ENCODE measurements around the gene LRRC4C. TPM values are rescaled to one million over a fixed set of nuclear protein-coding genes. Genes with fewer than 3 reads are reported as not detected.
A peak's percentile ranks its signal among the peaks of the same experiment; 100 is the strongest.

LRRC4C gene
- polyA plus RNA-seq, 1 of the 3 experiments (the other 2 are of a cell fraction): 0.16 TPM

- DNase-seq: no peak
- no peaks in the 10 kb centered on the region for H4K20me1 ChIP-seq (ENCODE audit: insufficient read depth)
- no peak for TF ChIP-seq SMC3 (IDR thresholded peaks at IDR 0.05; ENCODE audit: low read depth, low read length)
- no peak overlapping the region for H3K27ac ChIP-seq (ENCODE audit: low read depth in 2 of 2, low read length in 1 of 2)
- CTCF ChIA-PET: interaction anchor here (1.4 kb wide), 1 partner anchor 194 kb away, joined by 4 read pairs; no protein-coding TSS in a partner anchor
- H3K36me3 ChIP-seq (replicated peaks in 1 of 2; ENCODE audit: control insufficient read depth in 1 of 2, insufficient read depth in 2 of 2, low read length in 1 of 2): no peaks in the 10 kb centered on the region
- WGBS (ENCODE audit: low lambda C conversion rate): 44% methylated on average over 5 of the region's 5 CpGs
- no peaks in the 10 kb centered on the region for H3K9me2 ChIP-seq
- no peaks in the 10 kb centered on the region for H3K27me3 ChIP-seq (ENCODE audit: insufficient read depth)
- no peaks in the 10 kb centered on the region for H3F3A ChIP-seq (replicated peaks; ENCODE audit: insufficient read depth)
- no peak overlapping the region for H2AFZ ChIP-seq (ENCODE audit: low read depth)
- POLR2A ChIA-PET: no interaction called here
- H3K79me2 ChIP-seq (ENCODE audit: insufficient read depth): no peaks in the 10 kb centered on the region
- no peak overlapping the region for H3K4me3 ChIP-seq (ENCODE audit: low read depth in 2 of 2, low read length in 1 of 2)
- H3K9me3 ChIP-seq: no peaks in the 10 kb centered on the region
- H3K4me2 ChIP-seq: no peak overlapping the region
- peaks cover 0 to 3% of the 10 kb centered on the region in 2 experiments; a peak in 1 of 4 replicates for H3K4me1 ChIP-seq (ENCODE audit: control insufficient read depth in 1 of 2, insufficient read depth in 2 of 2, low read depth in 1 of 2, low read length in 1 of 2)
- no peak overlapping the region for H3K9ac ChIP-seq
These were observed 1359.3 kb downstream of the LRRC4C start for GRCh38 chr11:40100162-40100553.

- peak; percentile 6 for DNase-seq
- Histone ChIP-seq H3K27ac (ENCODE audit: low read depth in 2 of 2, low read length in 1 of 2) (no peak overlapping the region), H2AFZ (ENCODE audit: low read depth) (no peak overlapping the region), H3K4me2 (no peak overlapping the region), H3K36me3 (replicated peaks in 1 of 2; ENCODE audit: control insufficient read depth in 1 of 2, insufficient read depth in 2 of 2, low read length in 1 of 2) (no peaks in the 10 kb centered on the region), H3K9me2 (no peaks in the 10 kb centered on the region), H3K9me3 (no peaks in the 10 kb centered on the region), H3K4me1 (ENCODE audit: control insufficient read depth in 1 of 2, insufficient read depth in 2 of 2, low read depth in 1 of 2, low read length in 1 of 2) (peaks cover 0 to 2% of the 10 kb centered on the region in 2 experiments; a peak in 1 of 4 replicates), H3K9ac (no peak overlapping the region), H3K27me3 (ENCODE audit: insufficient read depth) (no peaks in the 10 kb centered on the region), H3F3A (replicated peaks; ENCODE audit: insufficient read depth) (no peaks in the 10 kb centered on the region), H3K4me3 (ENCODE audit: low read depth in 2 of 2, low read length in 1 of 2) (no peak overlapping the region), H3K79me2 (ENCODE audit: insufficient read depth) (no peaks in the 10 kb centered on the region), H4K20me1 (ENCODE audit: insufficient read depth) (no peaks in the 10 kb centered on the region)
- CTCF ChIA-PET: interaction anchor here (1.4 kb wide), 1 partner anchor 194 kb away, joined by 4 read pairs; no protein-coding TSS in a partner anchor
- 54% methylated on average over 13 of the region's 13 CpGs for WGBS (ENCODE audit: low lambda C conversion rate)
- POLR2A ChIA-PET: no interaction called here
- TF ChIP-seq MXI1 (IDR thresholded peaks at IDR 0.05; ENCODE audit: low read depth, low read length) (no peak), POLR2AphosphoS5 (IDR thresholded peaks at IDR 0.05; ENCODE audit: low read depth, low read length) (no peak), MAX (IDR thresholded peaks at IDR 0.05; ENCODE audit: low read depth) (no peak), EZH2phosphoT487 (IDR thresholded peaks at IDR 0.05; ENCODE audit: borderline replicate concordance, low read depth) (no peak)
- TF ChIP-seq, protein P1, sequence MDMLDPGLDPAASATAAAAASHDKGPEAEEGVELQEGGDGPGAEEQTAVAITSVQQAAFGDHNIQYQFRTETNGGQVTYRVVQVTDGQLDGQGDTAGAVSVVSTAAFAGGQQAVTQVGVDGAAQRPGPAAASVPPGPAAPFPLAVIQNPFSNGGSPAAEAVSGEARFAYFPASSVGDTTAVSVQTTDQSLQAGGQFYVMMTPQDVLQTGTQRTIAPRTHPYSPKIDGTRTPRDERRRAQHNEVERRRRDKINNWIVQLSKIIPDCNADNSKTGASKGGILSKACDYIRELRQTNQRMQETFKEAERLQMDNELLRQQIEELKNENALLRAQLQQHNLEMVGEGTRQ (IDR thresholded peaks at IDR 0.05; ENCODE audit: borderline replicate concordance, low read depth, low read length): no peak
These were observed 1359.9 kb downstream of the LRRC4C start for GRCh38 chr11:40099426-40100161.

- no peaks in the 10 kb centered on the region for H3K36me3 ChIP-seq (replicated peaks in 1 of 2; ENCODE audit: control insufficient read depth in 1 of 2, insufficient read depth in 2 of 2, low read length in 1 of 2)
- ChIA-PET CTCF (no interaction called here), POLR2A (no interaction called here)
- DNase-seq: no peak
- H3K9ac ChIP-seq: no peak overlapping the region
- no peaks in the 10 kb centered on the region for H3F3A ChIP-seq (replicated peaks; ENCODE audit: insufficient read depth)
- no peak overlapping the region for H3K4me3 ChIP-seq (ENCODE audit: low read depth in 2 of 2, low read length in 1 of 2)
- WGBS (ENCODE audit: low lambda C conversion rate): 0% methylated on average over 1 of the region's 1 CpG
- no peaks in the 10 kb centered on the region for H3K9me3 ChIP-seq
- H3K27ac ChIP-seq (ENCODE audit: low read depth in 2 of 2, low read length in 1 of 2): no peak overlapping the region
- H3K27me3 ChIP-seq (ENCODE audit: insufficient read depth): no peaks in the 10 kb centered on the region; the same call in 1 of the 2 replicates
- no peak for TF ChIP-seq TAF1 (IDR thresholded peaks at IDR 0.05; ENCODE audit: borderline replicate concordance, low read depth, low read length)
- TF ChIP-seq GATA2 (CRISPR knock-in tag; IDR thresholded peaks at IDR 0.05): no peak
- no peak for TF ChIP-seq SIN3A (IDR thresholded peaks at IDR 0.05; ENCODE audit: borderline replicate concordance, low read depth, low read length)
- no peak for TF ChIP-seq FOXJ3 (CRISPR knock-in tag; IDR thresholded peaks at IDR 0.05)
- no peak for TF ChIP-seq EP300 (IDR thresholded peaks at IDR 0.05; ENCODE audit: borderline replicate concordance in 1 of 2, low read depth in 1 of 2, low read length in 1 of 2)
- TF ChIP-seq MXI1 (IDR thresholded peaks at IDR 0.05; ENCODE audit: low read depth, low read length): no peak
- TF ChIP-seq RXRA (IDR thresholded peaks at IDR 0.05; ENCODE audit: borderline replicate concordance, low read depth): no peak
- no peak for TF ChIP-seq TEAD4 (IDR thresholded peaks at IDR 0.05; ENCODE audit: borderline replicate concordance, insufficient read depth)
- TF ChIP-seq RFX5 (IDR thresholded peaks at IDR 0.05; ENCODE audit: low read length): no peak
- no peak for TF ChIP-seq YY1 (IDR thresholded peaks at IDR 0.05; ENCODE audit: low read depth)
- no peak for TF ChIP-seq SMC3 (IDR thresholded peaks at IDR 0.05; ENCODE audit: low read depth, low read length)
- TF ChIP-seq GABPA (IDR thresholded peaks at IDR 0.05; ENCODE audit: low read depth): no peak
- no peak for TF ChIP-seq MAX (IDR thresholded peaks at IDR 0.05; ENCODE audit: low read depth)
- TF ChIP-seq ELF1 (IDR thresholded peaks at IDR 0.05): no peak
- TF ChIP-seq MEF2A (IDR thresholded peaks at IDR 0.05; ENCODE audit: borderline replicate concordance, low read depth): no peak
- TF ChIP-seq, protein P2, sequence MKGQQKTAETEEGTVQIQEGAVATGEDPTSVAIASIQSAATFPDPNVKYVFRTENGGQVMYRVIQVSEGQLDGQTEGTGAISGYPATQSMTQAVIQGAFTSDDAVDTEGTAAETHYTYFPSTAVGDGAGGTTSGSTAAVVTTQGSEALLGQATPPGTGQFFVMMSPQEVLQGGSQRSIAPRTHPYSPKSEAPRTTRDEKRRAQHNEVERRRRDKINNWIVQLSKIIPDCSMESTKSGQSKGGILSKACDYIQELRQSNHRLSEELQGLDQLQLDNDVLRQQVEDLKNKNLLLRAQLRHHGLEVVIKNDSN (IDR thresholded peaks at IDR 0.05; ENCODE audit: borderline replicate concordance, low read depth): no peak
- H3K9me2 ChIP-seq: no peaks in the 10 kb centered on the region
- no peaks in the 10 kb centered on the region for H4K20me1 ChIP-seq (ENCODE audit: insufficient read depth)
- no peaks in the 10 kb centered on the region for H3K4me1 ChIP-seq (ENCODE audit: control insufficient read depth in 1 of 2, insufficient read depth in 2 of 2, low read depth in 1 of 2, low read length in 1 of 2)
- no peaks in the 10 kb centered on the region for H3K79me2 ChIP-seq (ENCODE audit: insufficient read depth)
- H2AFZ ChIP-seq (ENCODE audit: low read depth): no peak overlapping the region
- H3K4me2 ChIP-seq: no peak overlapping the region
These were observed 1364.0 kb downstream of the LRRC4C start for GRCh38 chr11:40095446-40095845.

Data from SK-N-SH (cell line).